Measurements from ENCODE around the gene NAA25. TPM values are rescaled to one million over a fixed set of nuclear protein-coding genes. Genes with fewer than 3 reads are reported as not detected.

Gene NAA25
- total and polyA plus RNA-seq, 2 donors (not counting 3 experiments of a cell fraction or from before 2014, with no cell fraction given), result 5.3 to 25.5 TPM

- dilution Hi-C loops (cut with MboI; ENCODE audit: extremely low pct_ligation_motif_present, low sequenced_read_pairs), result no loop called here
- Histone ChIP-seq H3K27me3 (ENCODE audit: control insufficient read depth in 2 of 2, insufficient read depth in 2 of 2, low read length in 2 of 2) (peaks cover 0 to 2% of the 10 kb centered on the region in 2 experiments), H3K9ac (replicated peaks; ENCODE audit: extremely low read depth, insufficient read depth, low read length) (no peak overlapping the region), H3K4me3 (replicated peaks in 1 of 3; ENCODE audit: insufficient read depth in 1 of 3, low read depth in 1 of 3, low read length in 3 of 3) (no peak overlapping the region), H3K36me3 (ENCODE audit: control insufficient read depth in 2 of 2, extremely low read depth in 1 of 2, insufficient read depth in 2 of 2, low read length in 2 of 2) (peaks cover 0 to 2% of the 10 kb centered on the region in 2 experiments), H2AFZ (ENCODE audit: low read depth, low read length) (no peak overlapping the region), H3K4me2 (ENCODE audit: insufficient read depth, low read length) (no peak overlapping the region), H3K9me1 (replicated peaks; ENCODE audit: control insufficient read depth, extremely low read depth, insufficient read depth, low read length) (no peaks in the 10 kb centered on the region), H3K9me3 (replicated peaks; ENCODE audit: control insufficient read depth, insufficient read depth, low read length) (no peaks in the 10 kb centered on the region), H3K27ac (ENCODE audit: insufficient read depth, low read depth, low read length) (no peak overlapping the region), H3K79me2 (ENCODE audit: control insufficient read depth, insufficient read depth, low read length) (peaks cover 5% of the 10 kb centered on the region), H3K4me1 (ENCODE audit: control insufficient read depth, extremely low read depth, insufficient read depth, low read length) (peaks cover 20% of the 10 kb centered on the region), H4K20me1 (replicated peaks; ENCODE audit: control insufficient read depth, extremely low read depth, insufficient read depth, low read length) (no peaks in the 10 kb centered on the region)
- ChIA-PET POLR2A (interaction anchor here (1.7 kb wide), 1 partner anchor 20 kb away, joined by 4 read pairs; no protein-coding TSS in a partner anchor), CTCF (interaction anchor here (2.1 to 2.3 kb wide), 2 partner anchors 10 to 17 kb away, joined by 6 to 8 read pairs; no protein-coding TSS in a partner anchor)
- no peak for DNase-seq (ENCODE audit: low read depth, low spot score)
- intact Hi-C loops (cut with micrococcal nuclease), result no loop called here
- BruUV-seq (replicated peaks), result no TSS peak
- TF ChIP-seq POLR2A (IDR thresholded peaks at IDR 0.05; ENCODE audit: low read depth, low read length), result no peak
- TF ChIP-seq EZH2 (IDR thresholded peaks at IDR 0.05; ENCODE audit: borderline replicate concordance, low read depth, low read length, severe bottlenecking), result no peak
- no peak for TF ChIP-seq FOS (IDR thresholded peaks at IDR 0.05; ENCODE audit: borderline replicate concordance, insufficient read depth, low read length)
- no peak for TF ChIP-seq CTCF (IDR thresholded peaks at IDR 0.05; ENCODE audit: extremely low read depth in 1 of 2, insufficient read depth in 1 of 2, low read depth in 1 of 2, low read length in 2 of 2)
- no peak for TF ChIP-seq JUN (IDR thresholded peaks at IDR 0.05; ENCODE audit: borderline replicate concordance, insufficient read depth, insufficient read length, low read depth)
- TF ChIP-seq POLR2AphosphoS5 (IDR thresholded peaks at IDR 0.05; ENCODE audit: insufficient read depth, low read depth, low read length), result no peak
- TF ChIP-seq GATA2 (IDR thresholded peaks at IDR 0.05; ENCODE audit: insufficient read depth, insufficient read length, low read depth, low read length), result no peak
- TF ChIP-seq MYC (IDR thresholded peaks at IDR 0.05; ENCODE audit: low read depth, low read length), result no peak
- FAIRE-seq, result no peak
Measured at GRCh38 chr12:112126911-112127310, 18.3 kb upstream of the NAA25 start.

All from endothelial cell of umbilical vein (primary cell).